OCI-LY7 (cell line): ENCODE measurements around the gene TNFAIP8L1.

Source experiments
- EZH2phosphoT487 ChIP-seq: fragments of 200-600 bp; sonication (generic); IDR thresholded peaks from 2 replicates; pipeline ENCODE4 v1.6.1; 2018; ENCODE audit warnings: low read depth, borderline replicate concordance, mild to moderate bottlenecking, mixed run types, antibody characterized with exemption, low read length, moderate library complexity, mixed read lengths
- TF ChIP-seq, protein P1 (sequence below): fragments of 200-600 bp; sonication (generic); conservative IDR thresholded peaks from 2 replicates; pipeline ENCODE4 v1.5.1; 2014; ENCODE audit warnings: mild to moderate bottlenecking, antibody characterized with exemption, low read length, moderate library complexity, mixed read lengths

- TF ChIP-seq, protein P1, sequence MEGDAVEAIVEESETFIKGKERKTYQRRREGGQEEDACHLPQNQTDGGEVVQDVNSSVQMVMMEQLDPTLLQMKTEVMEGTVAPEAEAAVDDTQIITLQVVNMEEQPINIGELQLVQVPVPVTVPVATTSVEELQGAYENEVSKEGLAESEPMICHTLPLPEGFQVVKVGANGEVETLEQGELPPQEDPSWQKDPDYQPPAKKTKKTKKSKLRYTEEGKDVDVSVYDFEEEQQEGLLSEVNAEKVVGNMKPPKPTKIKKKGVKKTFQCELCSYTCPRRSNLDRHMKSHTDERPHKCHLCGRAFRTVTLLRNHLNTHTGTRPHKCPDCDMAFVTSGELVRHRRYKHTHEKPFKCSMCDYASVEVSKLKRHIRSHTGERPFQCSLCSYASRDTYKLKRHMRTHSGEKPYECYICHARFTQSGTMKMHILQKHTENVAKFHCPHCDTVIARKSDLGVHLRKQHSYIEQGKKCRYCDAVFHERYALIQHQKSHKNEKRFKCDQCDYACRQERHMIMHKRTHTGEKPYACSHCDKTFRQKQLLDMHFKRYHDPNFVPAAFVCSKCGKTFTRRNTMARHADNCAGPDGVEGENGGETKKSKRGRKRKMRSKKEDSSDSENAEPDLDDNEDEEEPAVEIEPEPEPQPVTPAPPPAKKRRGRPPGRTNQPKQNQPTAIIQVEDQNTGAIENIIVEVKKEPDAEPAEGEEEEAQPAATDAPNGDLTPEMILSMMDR = no peak
- TF ChIP-seq EZH2phosphoT487 = no peak
Observed at GRCh38 chr19:4649392-4650047, 10.2 kb downstream of the TNFAIP8L1 start.
